B cell (primary cell): ENCODE measurements around the gene WNT3A. TPM values are rescaled to one million over a fixed set of nuclear protein-coding genes. Genes with fewer than 3 reads are reported as not detected.

Source experiments
- ATAC-seq: fragments of 200-7000 bp; cut with Tn5 transposase; one replicate; pipeline ENCODE4 v1.10.0; 2021; ENCODE audit warnings: low read depth, mild to moderate bottlenecking, moderate number of reproducible peaks, moderate library complexity
- CTCF ChIA-PET: fragments of 350-600 bp; sonication (Branson Sonifier 250); formaldehyde crosslinking; loops from one replicate; lab custom pipeline; 2021; ENCODE audit warnings: antibody characterized with exemption, inconsistent platforms; lab: Charles Lee
- POLR2A ChIA-PET: fragments of 350-600 bp; sonication (Branson Sonifier 250); formaldehyde crosslinking; loops from one replicate; lab custom pipeline; 2021; ENCODE audit warnings: antibody characterized with exemption; lab: Charles Lee
- DNase-seq: peaks from one replicate; pipeline ENCODE4 v3.0.0; 2013
- H2AFZ ChIP-seq: 2 replicates; pipeline ENCODE4 v1.6.1; 2012; ENCODE audit warnings: mild to moderate bottlenecking, low read depth, low read length; ENCODE audit not compliant: insufficient read depth, poor library complexity, severe bottlenecking
- H3K27ac ChIP-seq, 2 donors: 1 replicate in 1 of 2; 2 replicates in 1 of 2; pipeline ENCODE4 v1.5.1; 2012 to 2013; ENCODE audit warnings: low read length in 2 of 2, mild to moderate bottlenecking in 2 of 2, moderate library complexity in 1 of 2
- H3K27me3 ChIP-seq, 4 experiments: fragments of 200-600 bp in 1 of 4; sonication (generic) in 1 of 4; replicated peaks in 1 of 4; 1 replicate in 2 of 4; 2 replicates in 2 of 4; pipeline versions ENCODE4 v1.6.1 to v1.7.0; 2013 to 2016; ENCODE audit warnings: low read length in 3 of 4, mild to moderate bottlenecking in 2 of 4, mixed read lengths in 1 of 4, moderate library complexity in 1 of 4; ENCODE audit not compliant: insufficient read depth in 4 of 4, control insufficient read depth in 3 of 4; ENCODE audit errors: control extremely low read depth in 1 of 4
- H3K36me3 ChIP-seq, 2 experiments: replicated peaks in 1 of 2; 1 replicate in 1 of 2; 2 replicates in 1 of 2; pipeline versions ENCODE4 v1.6.1 to v1.7.1; 2013; ENCODE audit warnings: low read length in 1 of 2; ENCODE audit not compliant: insufficient read depth in 2 of 2, control insufficient read depth in 1 of 2; ENCODE audit errors: control extremely low read depth in 1 of 2, extremely low read depth in 1 of 2
- H3K4me1 ChIP-seq, 2 donors: fragments of 200-600 bp in 1 of 2; sonication (generic) in 1 of 2; 1 replicate in 1 of 2; 2 replicates in 1 of 2; pipeline versions ENCODE4 v1.5.1 to v1.6.1; 2013 to 2017; ENCODE audit warnings: low read length in 2 of 2; ENCODE audit not compliant: control insufficient read depth in 2 of 2, insufficient read depth in 2 of 2
- H3K4me2 ChIP-seq: replicated peaks from 2 replicates; pipeline ENCODE3; 2012; ENCODE audit warnings: mild to moderate bottlenecking, low read depth, low read length; ENCODE audit not compliant: poor library complexity, severe bottlenecking
- H3K4me3 ChIP-seq, 5 experiments: fragments of 200-600 bp in 1 of 5; sonication (generic) in 1 of 5; 1 replicate in 3 of 5; 2 replicates in 2 of 5; pipeline versions ENCODE4 v1.5.1 to v1.7.0; 2011 to 2016; ENCODE audit warnings: low read length in 4 of 5, mild to moderate bottlenecking in 4 of 5, low read depth in 2 of 5, control low read depth in 1 of 5, moderate library complexity in 1 of 5; ENCODE audit not compliant: insufficient read depth in 1 of 5; ENCODE audit errors: control extremely low read depth in 1 of 5, extremely low read depth in 1 of 5
- H3K79me2 ChIP-seq: fragments of 200-600 bp; sonication (generic); one replicate; pipeline ENCODE4 v1.6.0; 2016; ENCODE audit warnings: low read length; ENCODE audit not compliant: control insufficient read depth, insufficient read depth
- H3K9ac ChIP-seq: fragments of 200-600 bp; sonication (generic); 2 replicates; pipeline ENCODE4 v1.6.1; 2017; ENCODE audit warnings: mild to moderate bottlenecking, low read length, moderate library complexity
- H3K9me3 ChIP-seq, 3 donors: one replicate each; pipeline versions ENCODE4 v1.6.1 to v1.7.1; 2013; ENCODE audit warnings: low read length in 2 of 3; ENCODE audit not compliant: control insufficient read depth in 2 of 3, insufficient read depth in 1 of 3; ENCODE audit errors: control extremely low read depth in 1 of 3
- H4K20me1 ChIP-seq: 2 replicates; pipeline ENCODE4 v1.6.0; 2012; ENCODE audit warnings: mild to moderate bottlenecking, low read length; ENCODE audit not compliant: insufficient read depth, control insufficient read depth, poor library complexity, severe bottlenecking
- H3K27ac Mint-ChIP-seq: one replicate; pipeline ENCODE4 v1.8.0; 2021; ENCODE audit warnings: mixed read lengths
- H3K27me3 Mint-ChIP-seq: one replicate; pipeline ENCODE4 v1.8.0; 2021; ENCODE audit warnings: mixed read lengths
- H3K4me1 Mint-ChIP-seq: one replicate; pipeline ENCODE4 v1.8.0; 2021; ENCODE audit warnings: mixed read lengths
- H3K4me3 Mint-ChIP-seq: one replicate; pipeline ENCODE4 v1.8.0; 2021; ENCODE audit warnings: mixed read lengths
- H3K9me3 Mint-ChIP-seq: one replicate; pipeline ENCODE4 v1.8.0; 2022; ENCODE audit warnings: mixed read lengths; ENCODE audit not compliant: insufficient read depth
- CTCF ChIP-seq: fragments of 200-600 bp; IDR thresholded peaks from one replicate; pipeline ENCODE4 v1.8.0; 2022; ENCODE audit warnings: antibody characterized with exemption, mild to moderate bottlenecking
- EZH2 ChIP-seq: IDR thresholded peaks from 2 replicates; pipeline ENCODE4 v1.6.1; 2012; ENCODE audit warnings: borderline replicate concordance, low read depth, mild to moderate bottlenecking, moderate library complexity, low read length; ENCODE audit not compliant: insufficient read depth, poor library complexity, severe bottlenecking
- WGBS: methylation state at CpG from one replicate; pipeline ENCODE4 v1.1.5; 2013; ENCODE audit warnings: missing lambda C conversion rate; ENCODE audit not compliant: insufficient coverage; 5-methylcytosine and 5-hydroxymethylcytosine counted together
- intact Hi-C: fragments of 100-400 bp; cut with micrococcal nuclease; formaldehyde crosslinking; loops from one replicate; pipeline ENCODE4 v1.10.0; 2022
- polyA plus RNA-seq: library from polyadenylated mRNA; depleted of rRNA; stranded (reverse); fragments of >200 nt; gene quantifications from 2 replicates; pipeline ENCODE4 v1.2.3, GENCODE V29; 2012
- total RNA-seq, 2 donors: library from RNA; stranded (reverse); fragments of 120-200 nt in 1 of 2; gene quantifications; 1 replicate in 1 of 2; 2 replicates in 1 of 2; pipeline versions ENCODE4 v1.2.3 to v1.2.4, GENCODE V29; 2013 to 2022

The WNT3A gene
- total and polyA plus RNA-seq, 2 donors (not counting 1 experiment from before 2014, with no cell fraction given), result 0.03 TPM; not detected in 1

- 60% methylated on average over 1 of the region's 2 CpGs for WGBS
These were observed 26.6 kb downstream of the WNT3A start for GRCh38 chr1:228033376-228033775.

More at GRCh38 chr1:228033376-228033775, 26.6 kb downstream of the WNT3A start:
- intact Hi-C loops, result no loop called here
- Mint-ChIP-seq H3K9me3 (peaks cover 4% of the 10 kb centered on the region), H3K27me3 (peaks cover 39% of the 10 kb centered on the region), H3K4me3 (no peak overlapping the region), H3K4me1 (peaks cover 2% of the 10 kb centered on the region), H3K27ac (no peak overlapping the region)
- Histone ChIP-seq H3K4me2 (no peak overlapping the region), H3K4me1 (peaks cover 6 to 13% of the 10 kb centered on the region in 2 donors), H3K79me2 (no peaks in the 10 kb centered on the region), H3K9ac (no peak overlapping the region), H2AFZ (no peak overlapping the region), H4K20me1 (no peaks in the 10 kb centered on the region), H3K9me3 (no peaks in the 10 kb centered on the region), H3K36me3 (no peaks in the 10 kb centered on the region), H3K4me3 (no peak overlapping the region), H3K27me3 (peaks cover 0 to 48% (median 14%) of the 10 kb centered on the region in 4 experiments), H3K27ac (no peak overlapping the region)
- DNase-seq (no peak), ATAC-seq (no peak)
- ChIA-PET CTCF (no interaction called here), POLR2A (no interaction called here)
- no peak for TF ChIP-seq CTCF
- TF ChIP-seq EZH2, result no peak
